NCI-H748 (cell line): ENCODE data around the gene TAF11L5.
"Not testable (repeated sequence)": the region's sequence is repeated elsewhere in the genome, so short reads cannot be mapped to it uniquely, and the experiment has no call there.

Source experiments
- DNase-seq: peaks from one replicate; lab custom pipeline; 2025; ENCODE audit not compliant: unreplicated experiment; lab: John Stamatoyannopoulos, UW

The TAF11L5 gene

GRCh38 chr5:17524935-17525334, at the start of gene TAF11L5:
Gene TAF11L5, plus strand, starts transcription at chr5:17525235.
- DNase-seq, result not testable (repeated sequence)

GRCh38 chr5:17477043-17477442, 48.0 kb upstream of the TAF11L5 start:
- no peak for DNase-seq

- no peak for DNase-seq
Observed at GRCh38 chr5:17477573-17478265, 47.3 kb upstream of the TAF11L5 start.

GRCh38 chr5:17481378-17481777, 43.7 kb upstream of the TAF11L5 start:
- DNase-seq, result no peak

GRCh38 chr5:17482790-17483189, 42.2 kb upstream of the TAF11L5 start:
- no peak for DNase-seq

- not testable (repeated sequence) for DNase-seq
Observed at GRCh38 chr5:17486464-17487173, 38.4 kb upstream of the TAF11L5 start.

- DNase-seq, result no peak
Observed at GRCh38 chr5:17487174-17487512, 37.9 kb upstream of the TAF11L5 start.

- not testable (repeated sequence) for DNase-seq
Observed at GRCh38 chr5:17491257-17491656, 33.8 kb upstream of the TAF11L5 start.

GRCh38 chr5:17492770-17493169, 32.3 kb upstream of the TAF11L5 start:
- no peak for DNase-seq

- DNase-seq, result no peak
Observed at GRCh38 chr5:17497446-17497845, 27.6 kb upstream of the TAF11L5 start.

GRCh38 chr5:17497931-17498330, 27.1 kb upstream of the TAF11L5 start, which contains the start of gene TAF11L2:
Gene TAF11L2, plus strand, starts transcription at chr5:17498231.
- not testable (repeated sequence) for DNase-seq

- no peak for DNase-seq
Observed at GRCh38 chr5:17511775-17512325, 13.2 kb upstream of the TAF11L5 start.

- not testable (repeated sequence) for DNase-seq
Observed at GRCh38 chr5:17517526-17517925, 7.5 kb upstream of the TAF11L5 start.

- DNase-seq, result not testable (repeated sequence)
Observed at GRCh38 chr5:17518067-17518466, 7.0 kb upstream of the TAF11L5 start, which contains the start of gene TAF11L3. Gene TAF11L3, plus strand, starts transcription at chr5:17518367.

- not testable (repeated sequence) for DNase-seq
Observed at GRCh38 chr5:17519508-17519907, 5.5 kb upstream of the TAF11L5 start.

- DNase-seq, result not testable (repeated sequence)
Observed at GRCh38 chr5:17521501-17521900, 3.5 kb upstream of the TAF11L5 start, which contains the start of gene TAF11L4. Gene TAF11L4, plus strand, starts transcription at chr5:17521801.

- DNase-seq, result not testable (repeated sequence)
Observed at GRCh38 chr5:17526504-17526903, 1.5 kb downstream of the TAF11L5 start.

GRCh38 chr5:17528369-17528768, 3.3 kb downstream of the TAF11L5 start, which contains the start of gene TAF11L6:
Gene TAF11L6, plus strand, starts transcription at chr5:17528669.
- DNase-seq, result not testable (repeated sequence)
